Liver (tissue), 9 donors: ENCODE measurements around the gene PRKCD. TPM values are rescaled to one million over a fixed set of nuclear protein-coding genes. Genes with fewer than 3 reads are reported as not detected.

Experiments used
- DNase-seq: peaks from one replicate; pipeline ENCODE4 v3.0.0-alpha.2; 2017; ENCODE audit warnings: low spot score
- H3K27ac ChIP-seq, 2 donors: one replicate each; pipeline ENCODE4 v1.7.0; 2013; ENCODE audit warnings: inconsistent platforms in 2 of 2, low read length in 2 of 2, control low read depth in 1 of 2, low read depth in 1 of 2, mild to moderate bottlenecking in 1 of 2
- H3K27me3 ChIP-seq, 4 donors: one replicate each; pipeline versions ENCODE4 v1.6.1 to v1.7.0; 2013; ENCODE audit warnings: low read length in 3 of 4, inconsistent platforms in 1 of 4, mild to moderate bottlenecking in 1 of 4, moderate library complexity in 1 of 4; ENCODE audit not compliant: control insufficient read depth in 4 of 4, insufficient read depth in 4 of 4
- H3K36me3 ChIP-seq, 4 donors: one replicate each; pipeline versions ENCODE4 v1.6.1 to v1.7.0; 2013; ENCODE audit warnings: low read length in 3 of 4, mild to moderate bottlenecking in 3 of 4, low read depth in 1 of 4, moderate library complexity in 1 of 4; ENCODE audit not compliant: control insufficient read depth in 4 of 4, insufficient read depth in 3 of 4
- H3K4me1 ChIP-seq, 4 donors: one replicate each; pipeline versions ENCODE4 v1.6.1 to v1.7.0; 2013; ENCODE audit warnings: low read length in 3 of 4, mild to moderate bottlenecking in 3 of 4, moderate library complexity in 1 of 4; ENCODE audit not compliant: control insufficient read depth in 4 of 4, insufficient read depth in 4 of 4
- H3K4me3 ChIP-seq, 3 donors: one replicate each; pipeline versions ENCODE4 v1.6.1 to v1.7.0; 2013; ENCODE audit warnings: low read length in 3 of 3, control low read depth in 1 of 3, low read depth in 1 of 3, mild to moderate bottlenecking in 1 of 3
- H3K9ac ChIP-seq, 2 donors: one replicate each; pipeline ENCODE4 v1.7.0; 2013; ENCODE audit warnings: low read length in 2 of 2, mild to moderate bottlenecking in 2 of 2, moderate library complexity in 2 of 2, control low read depth in 1 of 2, low read depth in 1 of 2
- H3K9me3 ChIP-seq, 4 donors: one replicate each; pipeline versions ENCODE4 v1.6.1 to v1.7.0; 2013; ENCODE audit warnings: low read length in 3 of 4; ENCODE audit not compliant: control insufficient read depth in 4 of 4
- CTCF ChIP-seq: fragments of 150-350 bp; IDR thresholded peaks from 2 replicates; pipeline ENCODE4 v1.5.1; 2017; ENCODE audit warnings: improper control_type of control experiment, low read depth, low read length; ENCODE audit not compliant: missing input control
- EGR1 ChIP-seq, 2 donors: IDR thresholded peaks; 2 replicates each; pipeline ENCODE4 v1.6.1; 2016 to 2018; ENCODE audit warnings: antibody characterized with exemption in 2 of 2, low read depth in 2 of 2
- FOXA1 ChIP-seq: IDR thresholded peaks from 2 replicates; pipeline ENCODE4 v1.6.1; 2016; ENCODE audit warnings: antibody characterized with exemption
- FOXA2 ChIP-seq: IDR thresholded peaks from 2 replicates; pipeline ENCODE4 v1.6.1; 2016; ENCODE audit warnings: antibody characterized with exemption
- GABPA ChIP-seq, 2 donors: IDR thresholded peaks in 1 of 2; conservative IDR thresholded peaks in 1 of 2; 2 replicates each; pipeline ENCODE4 v1.6.1; 2016; ENCODE audit warnings: antibody characterized with exemption in 2 of 2, mild to moderate bottlenecking in 1 of 2, moderate library complexity in 1 of 2
- HNF4A ChIP-seq, 2 donors: conservative IDR thresholded peaks; 2 replicates each; pipeline ENCODE4 v1.6.1; 2016; ENCODE audit warnings: antibody characterized with exemption in 2 of 2, mild to moderate bottlenecking in 2 of 2
- HNF4G ChIP-seq: IDR thresholded peaks from 2 replicates; pipeline ENCODE4 v1.6.1; 2016; ENCODE audit warnings: antibody characterized with exemption
- JUND ChIP-seq, 2 donors: IDR thresholded peaks; 2 replicates each; pipeline ENCODE4 v1.6.1; 2016; ENCODE audit warnings: antibody characterized with exemption in 2 of 2
- MAX ChIP-seq: IDR thresholded peaks from 2 replicates; pipeline ENCODE4 v1.6.1; 2016; ENCODE audit warnings: antibody characterized with exemption
- NR2F2 ChIP-seq: IDR thresholded peaks from 2 replicates; pipeline ENCODE4 v1.6.1; 2016; ENCODE audit warnings: antibody characterized with exemption
- RAD21 ChIP-seq, 2 donors: IDR thresholded peaks; 2 replicates each; pipeline ENCODE4 v1.6.1; 2016; ENCODE audit warnings: antibody characterized with exemption in 2 of 2, mild to moderate bottlenecking in 2 of 2
- REST ChIP-seq: IDR thresholded peaks from 2 replicates; pipeline ENCODE4 v1.6.1; 2016; ENCODE audit warnings: antibody characterized with exemption, mild to moderate bottlenecking
- RXRA ChIP-seq, 2 donors: IDR thresholded peaks; 2 replicates each; pipeline ENCODE4 v1.6.1; 2017 to 2018; ENCODE audit warnings: antibody characterized with exemption in 2 of 2, mild to moderate bottlenecking in 1 of 2
- SP1 ChIP-seq: IDR thresholded peaks from 2 replicates; pipeline ENCODE4 v1.6.1; 2018; ENCODE audit warnings: antibody characterized with exemption, mild to moderate bottlenecking
- TAF1 ChIP-seq: conservative IDR thresholded peaks from 2 replicates; pipeline ENCODE4 v1.6.1; 2016; ENCODE audit warnings: antibody characterized with exemption, mild to moderate bottlenecking
- YY1 ChIP-seq: IDR thresholded peaks from 2 replicates; pipeline ENCODE4 v1.6.1; 2016; ENCODE audit warnings: antibody characterized with exemption, mild to moderate bottlenecking
- WGBS: extraction: QIAGEN DNeasy Blood & Tissue Kit; methylation state at CpG from one replicate; pipeline ENCODE4 v1.1.7; 2013; 5-methylcytosine and 5-hydroxymethylcytosine counted together
- polyA plus RNA-seq, 2 donors: library from polyadenylated mRNA; stranded (reverse) in 1 of 2; unstranded in 1 of 2; fragments of 200-250 nt in 1 of 2; fragments of >200 nt in 1 of 2; fragmentation: Nextera tagmentation in 1 of 2; extraction: Ambion mirVana in 1 of 2; gene quantifications; one replicate each; pipeline versions ENCODE4 v1.2.1 to v1.2.3, GENCODE V29; 2013 to 2015
- total RNA-seq, 2 donors: library from RNA; depleted of rRNA; stranded (reverse); fragments of >200 nt; gene quantifications; one replicate each; pipeline ENCODE4 v1.2.3, GENCODE V29; 2014
- TF ChIP-seq, protein P1 (sequence below): IDR thresholded peaks from 2 replicates; pipeline ENCODE4 v1.6.1; 2016; ENCODE audit warnings: antibody characterized with exemption
- TF ChIP-seq, protein P2 (sequence below): IDR thresholded peaks from 2 replicates; pipeline ENCODE4 v1.6.1; 2016; ENCODE audit warnings: antibody characterized with exemption
- donor health status: healthy.
- donor health status: healthy.
- donor health status: healthy.
- donor health status: healthy.
- donor health status: healthy.

Gene PRKCD
- total and polyA plus RNA-seq, 4 donors = 3.1 to 7.3 (median 3.4) TPM

GRCh38 chr3:53238051-53238850, 77.2 kb downstream of the PRKCD start:
- peaks cover 0 to 14% (median 6%) of the 10 kb centered on the region in 4 donors for H3K36me3 ChIP-seq
- H3K4me1 ChIP-seq = peaks cover 20 to 24% (median 22%) of the 10 kb centered on the region in 4 donors
- H3K27ac ChIP-seq = peak overlapping the region; percentile 21 to 74
- TF ChIP-seq MAX (peak; percentile 69), EGR1 (IDR thresholded peaks at IDR 0.05; ENCODE audit: low read depth in 2 of 2) (peak in 1 of 2 donors; percentile 82), JUND (IDR thresholded peaks at IDR 0.05) (peak; percentile 83 to 87), TAF1 (no peak), HNF4G (no peak), YY1 (peak; percentile 80), CTCF (no peak), FOXA1 (peak; percentile 34), GABPA (IDR thresholded peaks at IDR 0.05 in 1 of 2, conservative IDR thresholded peaks at IDR 0.05 in 1 of 2) (peak in 1 of 2 donors; percentile 60), REST (peak; percentile 81), RAD21 (IDR thresholded peaks at IDR 0.05) (peak in 1 of 2 donors; percentile 47), SP1 (peak; percentile 83), RXRA (IDR thresholded peaks at IDR 0.05) (peak; percentile 75 to 85), HNF4A (conservative IDR thresholded peaks at IDR 0.05) (peak; percentile 69 to 84), FOXA2 (peak; percentile 46), NR2F2 (peak; percentile 27)
- TF ChIP-seq, protein P1, sequence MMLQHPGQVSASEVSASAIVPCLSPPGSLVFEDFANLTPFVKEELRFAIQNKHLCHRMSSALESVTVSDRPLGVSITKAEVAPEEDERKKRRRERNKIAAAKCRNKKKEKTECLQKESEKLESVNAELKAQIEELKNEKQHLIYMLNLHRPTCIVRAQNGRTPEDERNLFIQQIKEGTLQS = no peak
- TF ChIP-seq, protein P2, sequence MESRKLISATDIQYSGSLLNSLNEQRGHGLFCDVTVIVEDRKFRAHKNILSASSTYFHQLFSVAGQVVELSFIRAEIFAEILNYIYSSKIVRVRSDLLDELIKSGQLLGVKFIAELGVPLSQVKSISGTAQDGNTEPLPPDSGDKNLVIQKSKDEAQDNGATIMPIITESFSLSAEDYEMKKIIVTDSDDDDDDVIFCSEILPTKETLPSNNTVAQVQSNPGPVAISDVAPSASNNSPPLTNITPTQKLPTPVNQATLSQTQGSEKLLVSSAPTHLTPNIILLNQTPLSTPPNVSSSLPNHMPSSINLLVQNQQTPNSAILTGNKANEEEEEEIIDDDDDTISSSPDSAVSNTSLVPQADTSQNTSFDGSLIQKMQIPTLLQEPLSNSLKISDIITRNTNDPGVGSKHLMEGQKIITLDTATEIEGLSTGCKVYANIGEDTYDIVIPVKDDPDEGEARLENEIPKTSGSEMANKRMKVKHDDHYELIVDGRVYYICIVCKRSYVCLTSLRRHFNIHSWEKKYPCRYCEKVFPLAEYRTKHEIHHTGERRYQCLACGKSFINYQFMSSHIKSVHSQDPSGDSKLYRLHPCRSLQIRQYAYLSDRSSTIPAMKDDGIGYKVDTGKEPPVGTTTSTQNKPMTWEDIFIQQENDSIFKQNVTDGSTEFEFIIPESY = no peak
- WGBS = 89% methylated on average over 6 of the region's 6 CpGs
- no peak overlapping the region for H3K9ac ChIP-seq
- no peak for DNase-seq
- H3K27me3 ChIP-seq = no peaks in the 10 kb centered on the region
- H3K4me3 ChIP-seq = no peak overlapping the region
- H3K9me3 ChIP-seq = no peaks in the 10 kb centered on the region
